Measurements from ENCODE around the gene KRT16. TPM values are rescaled to one million over a fixed set of nuclear protein-coding genes. Genes with fewer than 3 reads are reported as not detected.
A peak's percentile ranks its signal among the peaks of the same experiment; 100 is the strongest.

KRT16 gene
- total RNA-seq, 1 experiment from 2014 or later: 109 TPM

- intact Hi-C loops (cut with micrococcal nuclease): no loop called here
- no peak for DNase-seq (ENCODE audit: unreplicated experiment)
- ChIA-PET CTCF (interaction anchor here (1.2 kb wide), 1 partner anchor 31 kb away, joined by 4 read pairs; no protein-coding TSS in a partner anchor), POLR2A (no interaction called here)
- no peaks in the 10 kb centered on the region for H3K27me3 Mint-ChIP-seq (ENCODE audit: insufficient read depth, unreplicated experiment)
- H3K9me3 Mint-ChIP-seq (ENCODE audit: unreplicated experiment): no peaks in the 10 kb centered on the region
- H3K4me1 Mint-ChIP-seq (ENCODE audit: insufficient read depth, unreplicated experiment): no peaks in the 10 kb centered on the region
- no peaks in the 10 kb centered on the region for H3K36me3 Mint-ChIP-seq (ENCODE audit: insufficient read depth, unreplicated experiment)
- no TSS peak for BruUV-seq (replicated peaks)
- no peak for TF ChIP-seq CTCF (IDR thresholded peaks at IDR 0.05; ENCODE audit: unreplicated experiment)
- H3K27ac Mint-ChIP-seq (ENCODE audit: low read depth, unreplicated experiment): no peak overlapping the region
- no peak overlapping the region for H3K4me3 Mint-ChIP-seq (ENCODE audit: unreplicated experiment)
Observed at GRCh38 chr17:41631898-41632285, 19.3 kb upstream of the KRT16 start.

GRCh38 chr17:41631025-41631897, 18.7 kb upstream of the KRT16 start:
- intact Hi-C loops (cut with micrococcal nuclease): no loop called here
- Mint-ChIP-seq H3K27me3 (ENCODE audit: insufficient read depth, unreplicated experiment) (no peaks in the 10 kb centered on the region), H3K9me3 (ENCODE audit: unreplicated experiment) (no peaks in the 10 kb centered on the region), H3K36me3 (ENCODE audit: insufficient read depth, unreplicated experiment) (no peaks in the 10 kb centered on the region), H3K4me3 (ENCODE audit: unreplicated experiment) (no peak overlapping the region), H3K27ac (ENCODE audit: low read depth, unreplicated experiment) (peak overlapping the region; percentile 29), H3K4me1 (ENCODE audit: insufficient read depth, unreplicated experiment) (no peaks in the 10 kb centered on the region)
- POLR2A ChIA-PET: interaction anchor here (1.7 kb wide), 1 partner anchor 10 kb away, joined by 4 read pairs; no protein-coding TSS in a partner anchor
- CTCF ChIA-PET: interaction anchor here (1.2 kb wide), 1 partner anchor 32 kb away, joined by 4 read pairs; no protein-coding TSS in a partner anchor
- no peak for TF ChIP-seq CTCF (IDR thresholded peaks at IDR 0.05; ENCODE audit: unreplicated experiment)
- no TSS peak for BruUV-seq (replicated peaks)
- DNase-seq (ENCODE audit: unreplicated experiment): no peak

- H3K9me3 Mint-ChIP-seq (ENCODE audit: unreplicated experiment): no peaks in the 10 kb centered on the region
Observed at GRCh38 chr17:41629826-41630670, 17.5 kb upstream of the KRT16 start.

More at GRCh38 chr17:41629826-41630670, 17.5 kb upstream of the KRT16 start:
- no peaks in the 10 kb centered on the region for H3K36me3 Mint-ChIP-seq (ENCODE audit: insufficient read depth, unreplicated experiment)
- H3K27ac Mint-ChIP-seq (ENCODE audit: low read depth, unreplicated experiment): no peak overlapping the region
- no peak for TF ChIP-seq CTCF (IDR thresholded peaks at IDR 0.05; ENCODE audit: unreplicated experiment)
- peaks cover 8% of the 10 kb centered on the region for H3K4me1 Mint-ChIP-seq (ENCODE audit: insufficient read depth, unreplicated experiment)
- DNase-seq (ENCODE audit: unreplicated experiment): no peak
- intact Hi-C loops (cut with micrococcal nuclease): no loop called here
- BruUV-seq (replicated peaks): no TSS peak
- no peak overlapping the region for H3K4me3 Mint-ChIP-seq (ENCODE audit: unreplicated experiment)
- no peaks in the 10 kb centered on the region for H3K27me3 Mint-ChIP-seq (ENCODE audit: insufficient read depth, unreplicated experiment)
- ChIA-PET CTCF (interaction anchor here (1.5 kb wide), 1 partner anchor 81 kb away, joined by 4 read pairs; no protein-coding TSS in a partner anchor), POLR2A (interaction anchor here (1.7 kb wide), 1 partner anchor 8 kb away, joined by 4 read pairs; no protein-coding TSS in a partner anchor)
